Tibial nerve (tissue), 4 donors: Measurements from ENCODE around the gene CADPS.

Experiments used
- CTCF ChIP-seq, 5 experiments: fragments of 200-600 bp in 3 of 5; fragments of 450-650 bp in 2 of 5; sonication (generic) in 3 of 5; IDR thresholded peaks; one replicate each; pipeline ENCODE4 v1.5.1; 2016 to 2019; ENCODE audit warnings: antibody characterized with exemption in 5 of 5, mild to moderate bottlenecking in 3 of 5, moderate library complexity in 2 of 5
- EP300 ChIP-seq, 2 donors: sonication (generic); formaldehyde crosslinking; IDR thresholded peaks; one replicate each; pipeline ENCODE4 v1.6.1; 2017; ENCODE audit warnings: antibody characterized with exemption in 2 of 2, mild to moderate bottlenecking in 1 of 2
- POLR2A ChIP-seq, 2 donors: fragments of 450-650 bp; IDR thresholded peaks; one replicate each; pipeline ENCODE4 v1.6.1; 2017; ENCODE audit warnings: antibody characterized with exemption in 2 of 2, mild to moderate bottlenecking in 2 of 2, moderate library complexity in 2 of 2

- no peak for TF ChIP-seq CTCF (IDR thresholded peaks at IDR 0.05)
- no peak for TF ChIP-seq POLR2A (IDR thresholded peaks at IDR 0.05)
- no peak for TF ChIP-seq EP300 (IDR thresholded peaks at IDR 0.05)
Observed at GRCh38 chr3:62538691-62539356, 336.4 kb downstream of the CADPS start.
